GM06990 (cell line): ENCODE measurements around the gene FOXD1.

Experiments
- DNase-seq: peaks from one replicate; pipeline ENCODE4 v3.0.0-alpha.2; 2011; ENCODE audit not compliant: insufficient read length; ENCODE audit errors: extremely low read depth
- H3K27me3 ChIP-seq: replicated peaks from 2 replicates; pipeline ENCODE4 v1.6.0; 2011; ENCODE audit warnings: low read length; ENCODE audit not compliant: control insufficient read depth, insufficient read depth
- H3K36me3 ChIP-seq: 2 replicates; pipeline ENCODE4 v1.5.1; 2011; ENCODE audit warnings: low read length; ENCODE audit not compliant: control insufficient read depth, insufficient read depth
- H3K4me3 ChIP-seq: replicated peaks from 2 replicates; pipeline ENCODE4 v1.5.1; 2011; ENCODE audit warnings: low read depth, mild to moderate bottlenecking, control low read depth, low read length
- TF ChIP-seq, protein P1 (sequence below): IDR thresholded peaks from 2 replicates; pipeline ENCODE4 v1.5.1; 2011; ENCODE audit warnings: low read length, control low read depth, mild to moderate bottlenecking, inconsistent platforms; ENCODE audit not compliant: insufficient read depth, poor library complexity, severe bottlenecking

The FOXD1 gene

DNA sequence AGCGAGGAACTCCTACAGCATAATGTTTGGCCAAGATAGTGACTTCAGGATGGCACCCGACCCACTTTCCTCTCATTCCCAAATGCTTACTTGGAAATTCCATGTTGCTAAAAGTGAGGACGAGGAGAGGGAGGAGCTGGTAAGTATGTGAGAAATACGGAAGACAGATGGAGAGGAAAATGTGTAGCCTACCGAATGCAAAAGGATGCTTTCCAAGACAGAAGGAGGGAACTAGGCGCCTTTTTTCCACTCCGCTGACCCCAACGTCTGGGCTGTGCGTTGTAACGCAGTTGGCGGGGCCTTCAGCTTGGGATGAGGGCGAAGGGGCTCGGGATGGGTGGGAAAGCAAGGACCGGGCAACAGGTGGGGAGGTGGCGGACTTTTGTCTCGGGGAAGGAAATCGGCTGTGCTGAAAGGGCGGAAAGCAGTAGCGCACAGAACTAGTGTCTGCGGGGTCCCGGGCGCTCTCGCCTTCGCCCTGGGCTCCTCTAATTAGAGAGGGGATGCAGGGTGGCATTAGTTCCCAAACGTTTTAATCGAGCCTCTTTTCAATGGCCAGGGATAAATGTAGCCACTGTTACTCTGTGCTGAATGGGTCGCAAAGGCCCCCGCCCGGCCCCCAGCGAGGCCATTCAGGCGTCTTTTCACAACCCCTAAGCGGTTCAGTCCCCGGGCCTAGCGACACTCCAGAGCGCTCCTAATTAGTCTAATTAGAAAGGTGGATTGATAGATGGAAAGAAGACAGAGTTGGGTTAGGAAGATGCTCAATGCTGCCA is 12.6 kb downstream of the FOXD1 start:
- Histone ChIP-seq H3K4me3 (no peak overlapping the region), H3K36me3 (no peaks in the 10 kb centered on the region), H3K27me3 (peaks cover 2% of the 10 kb centered on the region; the same call in 1 of the 2 replicates)
- TF ChIP-seq, protein P1, sequence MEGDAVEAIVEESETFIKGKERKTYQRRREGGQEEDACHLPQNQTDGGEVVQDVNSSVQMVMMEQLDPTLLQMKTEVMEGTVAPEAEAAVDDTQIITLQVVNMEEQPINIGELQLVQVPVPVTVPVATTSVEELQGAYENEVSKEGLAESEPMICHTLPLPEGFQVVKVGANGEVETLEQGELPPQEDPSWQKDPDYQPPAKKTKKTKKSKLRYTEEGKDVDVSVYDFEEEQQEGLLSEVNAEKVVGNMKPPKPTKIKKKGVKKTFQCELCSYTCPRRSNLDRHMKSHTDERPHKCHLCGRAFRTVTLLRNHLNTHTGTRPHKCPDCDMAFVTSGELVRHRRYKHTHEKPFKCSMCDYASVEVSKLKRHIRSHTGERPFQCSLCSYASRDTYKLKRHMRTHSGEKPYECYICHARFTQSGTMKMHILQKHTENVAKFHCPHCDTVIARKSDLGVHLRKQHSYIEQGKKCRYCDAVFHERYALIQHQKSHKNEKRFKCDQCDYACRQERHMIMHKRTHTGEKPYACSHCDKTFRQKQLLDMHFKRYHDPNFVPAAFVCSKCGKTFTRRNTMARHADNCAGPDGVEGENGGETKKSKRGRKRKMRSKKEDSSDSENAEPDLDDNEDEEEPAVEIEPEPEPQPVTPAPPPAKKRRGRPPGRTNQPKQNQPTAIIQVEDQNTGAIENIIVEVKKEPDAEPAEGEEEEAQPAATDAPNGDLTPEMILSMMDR: no peak
- no peak for DNase-seq

DNA sequence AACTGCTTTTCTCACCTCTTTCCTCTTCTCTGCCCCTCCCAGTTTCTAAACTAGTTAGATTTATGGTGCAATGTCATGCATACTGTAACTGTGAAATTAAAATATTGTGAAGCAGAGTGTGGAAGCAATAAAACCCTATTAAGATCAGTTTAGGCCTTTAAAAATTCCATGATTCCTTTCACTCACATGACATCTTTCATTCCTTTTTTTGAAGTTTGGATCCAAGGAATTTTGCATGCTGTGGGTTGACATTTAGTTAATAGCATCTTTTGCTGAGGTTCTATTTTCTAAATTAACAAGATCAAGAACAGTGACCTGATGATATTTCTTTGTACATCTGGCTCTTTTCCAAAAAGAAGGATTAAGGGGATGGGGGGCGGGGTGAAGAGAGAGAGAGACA is 13.7 kb downstream of the FOXD1 start:
- H3K4me3 ChIP-seq: no peak overlapping the region
- DNase-seq: no peak
- H3K36me3 ChIP-seq: no peaks in the 10 kb centered on the region
- TF ChIP-seq, protein P1: no peak
- H3K27me3 ChIP-seq: no peaks in the 10 kb centered on the region; the same call in 1 of the 2 replicates

DNA sequence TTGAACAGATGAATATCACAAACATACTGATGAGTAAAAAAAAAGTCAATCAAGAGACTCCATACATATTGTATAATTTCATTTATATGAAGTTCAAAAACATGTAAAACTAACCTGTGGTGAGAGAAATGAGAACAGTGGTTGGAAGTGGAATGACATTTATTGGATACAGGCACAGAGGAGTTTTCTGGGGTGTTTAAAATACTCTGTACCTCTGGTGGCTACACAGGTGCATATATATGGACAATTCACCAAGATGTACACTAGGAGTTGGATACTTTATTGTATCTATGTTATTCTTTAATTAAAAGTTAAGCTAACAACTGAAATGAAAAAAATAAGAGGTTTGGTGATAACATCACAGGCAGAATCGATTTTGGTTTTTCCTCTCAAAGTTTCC is 14.1 kb downstream of the FOXD1 start:
- Histone ChIP-seq H3K27me3 (no peaks in the 10 kb centered on the region; the same call in 1 of the 2 replicates), H3K36me3 (no peaks in the 10 kb centered on the region), H3K4me3 (no peak overlapping the region)
- no peak for DNase-seq
- TF ChIP-seq, protein P1: no peak

DNA sequence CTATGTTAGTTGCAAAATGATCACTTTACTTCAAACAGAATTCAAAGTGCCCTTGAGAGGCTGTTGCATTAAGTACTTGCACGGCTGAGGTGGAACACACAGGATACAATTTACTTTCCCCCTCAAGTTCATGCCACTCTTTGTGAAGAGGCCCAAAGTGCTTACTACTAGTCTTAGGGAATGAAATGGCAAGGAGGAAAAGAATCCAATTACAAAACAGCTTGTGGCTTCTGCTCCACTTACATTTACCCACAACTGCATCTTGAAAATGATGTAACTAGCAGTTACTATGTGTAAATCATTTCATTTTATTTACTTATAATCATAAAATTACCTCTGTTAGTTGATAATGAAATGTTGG is 14.6 kb downstream of the FOXD1 start:
- H3K36me3 ChIP-seq: no peaks in the 10 kb centered on the region
- no peak for DNase-seq
- H3K4me3 ChIP-seq: no peak overlapping the region
- no peaks in the 10 kb centered on the region; the same call in 1 of the 2 replicates for H3K27me3 ChIP-seq
- TF ChIP-seq, protein P1: no peak

DNA sequence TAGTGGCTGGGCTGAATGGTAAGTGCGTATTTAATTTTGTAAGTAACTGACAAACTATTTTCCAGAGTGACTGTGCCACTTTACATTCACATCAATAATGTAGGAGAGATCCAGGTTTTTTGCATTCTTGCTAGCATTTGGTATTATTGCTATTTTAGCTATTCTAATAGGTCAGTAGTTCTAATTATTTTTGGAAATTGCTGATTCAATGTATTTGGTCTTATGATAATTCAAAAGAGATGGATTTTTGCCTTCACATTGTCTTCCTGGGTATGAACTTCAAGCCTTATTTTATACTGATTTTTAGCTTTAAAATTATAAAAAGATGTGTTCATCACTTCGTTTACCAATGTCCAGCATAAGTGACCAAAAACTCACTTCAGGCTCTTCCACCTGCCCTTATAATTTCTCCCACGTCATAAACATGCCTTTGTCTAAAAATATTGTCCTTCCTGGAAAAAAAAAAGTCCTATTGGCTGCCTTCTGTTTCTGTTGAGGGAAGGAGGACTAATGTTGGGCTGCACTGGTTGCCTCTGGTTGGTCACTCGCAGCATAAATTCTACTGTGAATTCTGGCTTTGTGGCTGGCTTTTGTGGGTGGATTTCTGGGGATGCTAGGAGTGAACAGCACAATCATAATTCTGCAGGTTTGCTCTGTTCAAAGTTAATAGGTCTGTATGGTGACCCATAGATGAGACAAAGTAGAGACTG is 15.2 kb downstream of the FOXD1 start:
- H3K27me3 ChIP-seq: no peaks in the 10 kb centered on the region; the same call in 1 of the 2 replicates
- H3K36me3 ChIP-seq: no peaks in the 10 kb centered on the region
- no peak for DNase-seq
- TF ChIP-seq, protein P1: no peak
- no peak overlapping the region for H3K4me3 ChIP-seq
